H9 (cell line): ENCODE results near the gene ECI2. TPM values are rescaled to one million over a fixed set of nuclear protein-coding genes. Genes with fewer than 3 reads are reported as not detected.

Experiments
- DNase-seq: peaks from one replicate; pipeline ENCODE4 v3.0.0-alpha.2; 2017
- H2AFZ ChIP-seq: one replicate; pipeline ENCODE4 v1.6.1; 2013; ENCODE audit warnings: mild to moderate bottlenecking, low read length, control low read depth, moderate library complexity
- H2AK5ac ChIP-seq: 2 replicates; pipeline ENCODE4 v1.6.1; 2013; ENCODE audit warnings: low read length, control low read depth, mixed read lengths; ENCODE audit not compliant: insufficient read length
- H2BK120ac ChIP-seq: one replicate; pipeline ENCODE4 v1.6.1; 2013; ENCODE audit warnings: low read depth, mild to moderate bottlenecking, low read length, control low read depth, inconsistent platforms; ENCODE audit not compliant: poor library complexity, severe bottlenecking
- H2BK12ac ChIP-seq: 2 replicates; pipeline ENCODE4 v1.6.1; 2013; ENCODE audit warnings: low read length, control low read depth, mixed read lengths, low read depth; ENCODE audit not compliant: insufficient read length
- H2BK15ac ChIP-seq: 2 replicates; pipeline ENCODE4 v1.6.1; 2013; ENCODE audit warnings: low read depth, low read length, control low read depth
- H2BK20ac ChIP-seq: one replicate; pipeline ENCODE4 v1.6.1; 2013; ENCODE audit warnings: low read depth, mild to moderate bottlenecking, low read length, control low read depth, inconsistent platforms; ENCODE audit not compliant: poor library complexity, severe bottlenecking
- H2BK5ac ChIP-seq: 2 replicates; pipeline ENCODE4 v1.6.1; 2013; ENCODE audit warnings: low read length, control low read depth, mixed read lengths; ENCODE audit not compliant: insufficient read length
- H3K14ac ChIP-seq: 2 replicates; pipeline ENCODE4 v1.6.1; 2013; ENCODE audit warnings: low read length, control low read depth; ENCODE audit not compliant: insufficient read depth
- H3K18ac ChIP-seq: 2 replicates; pipeline ENCODE4 v1.6.1; 2013; ENCODE audit warnings: low read depth, mild to moderate bottlenecking, mixed read lengths, low read length, control low read depth; ENCODE audit not compliant: insufficient read length
- H3K23ac ChIP-seq: 2 replicates; pipeline ENCODE4 v1.6.1; 2013; ENCODE audit warnings: low read length, control low read depth, mixed read lengths, low read depth; ENCODE audit not compliant: insufficient read length
- H3K23me2 ChIP-seq: 2 replicates; pipeline ENCODE4 v1.6.1; 2013; ENCODE audit warnings: low read depth, mild to moderate bottlenecking, mixed read lengths, low read length, control low read depth; ENCODE audit not compliant: insufficient read length, poor library complexity, severe bottlenecking
- H3K27ac ChIP-seq: 2 replicates; pipeline ENCODE4 v1.5.1; 2013; ENCODE audit warnings: low read length, control low read depth, mixed read lengths, low read depth; ENCODE audit not compliant: insufficient read length
- H3K27me3 ChIP-seq: 2 replicates; pipeline ENCODE4 v1.6.1; 2013; ENCODE audit warnings: low read length, control low read depth, inconsistent platforms; ENCODE audit not compliant: insufficient read depth
- H3K4ac ChIP-seq: 2 replicates; pipeline ENCODE4 v1.6.1; 2013; ENCODE audit warnings: low read depth, mild to moderate bottlenecking, control low read depth, inconsistent platforms, low read length, moderate library complexity
- H3K4me1 ChIP-seq: 2 replicates; pipeline ENCODE4 v1.6.1; 2013; ENCODE audit warnings: low read length, control low read depth, inconsistent platforms; ENCODE audit not compliant: insufficient read depth
- H3K4me2 ChIP-seq: 2 replicates; pipeline ENCODE4 v1.6.1; 2013; ENCODE audit warnings: low read length, control low read depth, mixed read lengths; ENCODE audit not compliant: insufficient read length, insufficient read depth
- H3K56ac ChIP-seq: 2 replicates; pipeline ENCODE4 v1.6.1; 2013; ENCODE audit warnings: low read depth, mild to moderate bottlenecking, mixed read lengths, low read length, control low read depth; ENCODE audit not compliant: insufficient read length
- H3K79me1 ChIP-seq: 2 replicates; pipeline ENCODE4 v1.6.1; 2013; ENCODE audit warnings: low read depth, mild to moderate bottlenecking, moderate library complexity, low read length, control low read depth, inconsistent platforms; ENCODE audit not compliant: insufficient read depth, poor library complexity, severe bottlenecking
- H3K79me2 ChIP-seq: 2 replicates; pipeline ENCODE4 v1.6.1; 2013; ENCODE audit warnings: low read length, control low read depth, inconsistent platforms; ENCODE audit not compliant: insufficient read depth
- H3K9ac ChIP-seq: 2 replicates; pipeline ENCODE4 v1.6.1; 2013; ENCODE audit warnings: low read length, control low read depth, mixed read lengths; ENCODE audit not compliant: insufficient read length; ENCODE audit errors: extremely low read depth
- H3K9me3 ChIP-seq: one replicate; pipeline ENCODE4 v1.6.1; 2013; ENCODE audit warnings: low read depth, low read length, inconsistent platforms; ENCODE audit not compliant: control insufficient read depth
- H3T11ph ChIP-seq: one replicate; pipeline ENCODE4 v1.6.1; 2013; ENCODE audit warnings: mild to moderate bottlenecking, low read length, control low read depth, inconsistent platforms
- H4K20me1 ChIP-seq: one replicate; pipeline ENCODE4 v1.6.1; 2013; ENCODE audit not compliant: control insufficient read depth, insufficient read length, insufficient read depth
- H4K5ac ChIP-seq: 2 replicates; pipeline ENCODE4 v1.6.1; 2013; ENCODE audit warnings: low read depth, mild to moderate bottlenecking, mixed read lengths, low read length, control low read depth; ENCODE audit not compliant: insufficient read length
- H4K8ac ChIP-seq: replicated peaks from 2 replicates; pipeline ENCODE4 v1.6.1; 2013; ENCODE audit warnings: low read length, control low read depth, mixed read lengths, low read depth; ENCODE audit not compliant: insufficient read length
- H4K91ac ChIP-seq: 2 replicates; pipeline ENCODE4 v1.6.1; 2013; ENCODE audit warnings: low read depth, mild to moderate bottlenecking, moderate library complexity, mixed read lengths, low read length, control low read depth; ENCODE audit not compliant: insufficient read length
- H3K27ac Mint-ChIP-seq, 3 experiments: 2 replicates in 2 of 3; 3 replicates in 1 of 3; pipeline ENCODE4 v1.8.0; 2020 to 2021; ENCODE audit warnings: mixed read lengths in 3 of 3, mild to moderate bottlenecking in 1 of 3, moderate library complexity in 1 of 3
- H3K27me3 Mint-ChIP-seq: 2 replicates; pipeline ENCODE4 v1.8.0; 2021; ENCODE audit warnings: low read depth, mild to moderate bottlenecking, moderate library complexity, mixed read lengths
- H3K36me3 Mint-ChIP-seq, 3 experiments: 2 replicates in 2 of 3; 3 replicates in 1 of 3; pipeline ENCODE4 v1.8.0; 2020 to 2021; ENCODE audit warnings: low read depth in 3 of 3, mixed read lengths in 3 of 3; ENCODE audit not compliant: insufficient read depth in 1 of 3
- H3K4me1 Mint-ChIP-seq, 2 experiments: 2 replicates each; pipeline ENCODE4 v1.8.0; 2020; ENCODE audit warnings: mixed read lengths in 2 of 2
- H3K4me3 Mint-ChIP-seq, 2 experiments: 2 replicates in 1 of 2; 3 replicates in 1 of 2; pipeline ENCODE4 v1.8.0; 2020 to 2021; ENCODE audit warnings: mild to moderate bottlenecking in 2 of 2, mixed read lengths in 2 of 2, moderate library complexity in 1 of 2
- H3K9me3 Mint-ChIP-seq, 2 experiments: 2 replicates in 1 of 2; 3 replicates in 1 of 2; pipeline ENCODE4 v1.8.0; 2020; ENCODE audit warnings: mild to moderate bottlenecking in 2 of 2, mixed read lengths in 2 of 2, moderate library complexity in 1 of 2
- CTCF ChIP-seq: fragments of 200-600 bp; sonication (generic); conservative IDR thresholded peaks from 3 replicates; pipeline ENCODE4 v1.8.0; 2021; ENCODE audit warnings: antibody characterized with exemption, mild to moderate bottlenecking
- WGBS: extraction: QIAGEN DNeasy Blood & Tissue Kit; methylation state at CpG from one replicate; pipeline ENCODE4 v1.1.7; 2013; ENCODE audit warnings: missing lambda C conversion rate, low lambda C conversion rate, mixed read lengths; ENCODE audit not compliant: insufficient read length; ENCODE audit errors: extremely low coverage; 5-methylcytosine and 5-hydroxymethylcytosine counted together
- total RNA-seq: library from RNA; stranded (reverse); gene quantifications from 2 replicates; pipeline ENCODE4 v1.2.1, GENCODE V29; 2021

ECI2 gene
- total RNA-seq, 1 experiment from 2014 or later, result 67.5 TPM

GRCh38 chr6:4139272-4139671 lies 3.9 kb upstream of the ECI2 start:
- no peak overlapping the region for H4K91ac ChIP-seq
- no peak overlapping the region for H3K18ac ChIP-seq
- no peak overlapping the region for H3K4ac ChIP-seq
- H3K27ac Mint-ChIP-seq, result no peak overlapping the region
- no peak overlapping the region for H2BK120ac ChIP-seq
- no peak overlapping the region for H2AFZ ChIP-seq
- no peak overlapping the region for H2BK20ac ChIP-seq
- peaks cover 3% of the 10 kb centered on the region; the same call in 1 of the 2 replicates for H3K27me3 Mint-ChIP-seq
- no peak overlapping the region for H4K5ac ChIP-seq
- H3K23me2 ChIP-seq, result no peaks in the 10 kb centered on the region
- H3K36me3 Mint-ChIP-seq, result no peaks in the 10 kb centered on the region
- no peaks in the 10 kb centered on the region for H3K9me3 ChIP-seq
- peaks cover 3% of the 10 kb centered on the region; the same call in 1 of the 2 replicates for H3K4me1 ChIP-seq
- no peak overlapping the region for H3K27ac ChIP-seq
- H3K4me1 Mint-ChIP-seq, result peaks cover 14 to 15% of the 10 kb centered on the region in 2 experiments
- no peaks in the 10 kb centered on the region for H3K79me1 ChIP-seq
- H2BK12ac ChIP-seq, result no peak overlapping the region
- H2BK15ac ChIP-seq, result no peak overlapping the region
- WGBS, result no CpG with 5 or more reads among the region's 3 CpGs
- no peak overlapping the region for H3T11ph ChIP-seq
- H3K4me2 ChIP-seq, result no peak overlapping the region
- no peak overlapping the region for H3K56ac ChIP-seq
- H3K9me3 Mint-ChIP-seq, result no peaks in the 10 kb centered on the region; a peak in 1 of 5 replicates
- no peak for TF ChIP-seq CTCF
- H3K23ac ChIP-seq, result no peak overlapping the region
- no peak overlapping the region for H2AK5ac ChIP-seq
- no peaks in the 10 kb centered on the region for H3K27me3 ChIP-seq
- no peak overlapping the region for H3K9ac ChIP-seq
- no peak overlapping the region for H2BK5ac ChIP-seq
- H3K4me3 Mint-ChIP-seq, result no peak overlapping the region
- no peaks in the 10 kb centered on the region for H4K20me1 ChIP-seq
- no peak for DNase-seq
- no peaks in the 10 kb centered on the region for H3K79me2 ChIP-seq
- H4K8ac ChIP-seq, result no peak overlapping the region
- no peak overlapping the region for H3K14ac ChIP-seq
